ENCODE measurements around the gene TNFRSF13B.
"Not testable (repeated sequence)": the region's sequence is repeated elsewhere in the genome, so short reads cannot be mapped to it uniquely, and the experiment has no call there.

TNFRSF13B gene

GRCh38 chr17:16987066-16987829, 15.3 kb upstream of the TNFRSF13B start:
- no peak for DNase-seq (ENCODE audit: low read depth in 2 of 2, low spot score in 1 of 2)

DNA sequence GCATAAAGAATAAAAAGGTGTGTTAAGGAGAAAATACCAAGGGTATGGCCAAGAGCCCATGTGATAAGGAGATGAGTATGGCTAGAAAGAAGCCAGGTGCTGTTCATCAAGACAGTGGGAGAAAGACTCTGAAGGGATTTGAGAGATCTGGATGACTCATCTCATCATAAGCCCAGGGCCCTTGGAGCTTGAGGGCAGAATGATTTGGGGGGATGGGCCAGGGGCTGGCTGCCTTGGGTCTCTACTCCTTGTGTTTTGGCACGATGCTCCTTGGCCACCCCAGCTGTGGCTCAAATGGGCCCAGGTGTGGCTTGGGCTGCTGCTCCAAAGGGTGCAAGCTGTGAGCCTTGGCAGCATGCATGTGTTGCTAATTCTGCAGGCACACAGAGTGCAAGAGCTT, 14.5 kb upstream of the TNFRSF13B start:
- no peak for DNase-seq (ENCODE audit: low read depth in 2 of 2, low spot score in 1 of 2)

DNA sequence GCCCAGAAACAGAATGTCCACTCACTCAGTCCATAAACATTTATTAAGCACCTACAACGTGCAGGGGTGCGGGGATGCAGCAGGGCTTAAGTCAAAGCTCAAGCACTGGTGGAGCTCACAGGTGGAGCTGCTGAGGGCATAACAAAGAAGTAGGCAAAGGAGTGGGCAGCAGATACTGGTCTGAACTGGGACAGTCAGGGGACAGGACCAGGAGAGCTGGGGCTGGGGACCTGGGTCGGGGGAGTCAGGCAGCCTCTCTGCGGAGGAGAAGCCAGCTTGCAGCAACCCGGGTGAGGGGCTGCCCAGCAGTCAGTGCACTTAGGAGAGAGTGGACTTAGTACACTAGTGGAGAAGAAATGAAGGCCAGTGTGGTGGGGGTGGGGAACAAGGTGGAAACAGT, 10.0 kb upstream of the TNFRSF13B start:
- no peak for DNase-seq (ENCODE audit: low read depth in 2 of 2, low spot score in 1 of 2)

DNA sequence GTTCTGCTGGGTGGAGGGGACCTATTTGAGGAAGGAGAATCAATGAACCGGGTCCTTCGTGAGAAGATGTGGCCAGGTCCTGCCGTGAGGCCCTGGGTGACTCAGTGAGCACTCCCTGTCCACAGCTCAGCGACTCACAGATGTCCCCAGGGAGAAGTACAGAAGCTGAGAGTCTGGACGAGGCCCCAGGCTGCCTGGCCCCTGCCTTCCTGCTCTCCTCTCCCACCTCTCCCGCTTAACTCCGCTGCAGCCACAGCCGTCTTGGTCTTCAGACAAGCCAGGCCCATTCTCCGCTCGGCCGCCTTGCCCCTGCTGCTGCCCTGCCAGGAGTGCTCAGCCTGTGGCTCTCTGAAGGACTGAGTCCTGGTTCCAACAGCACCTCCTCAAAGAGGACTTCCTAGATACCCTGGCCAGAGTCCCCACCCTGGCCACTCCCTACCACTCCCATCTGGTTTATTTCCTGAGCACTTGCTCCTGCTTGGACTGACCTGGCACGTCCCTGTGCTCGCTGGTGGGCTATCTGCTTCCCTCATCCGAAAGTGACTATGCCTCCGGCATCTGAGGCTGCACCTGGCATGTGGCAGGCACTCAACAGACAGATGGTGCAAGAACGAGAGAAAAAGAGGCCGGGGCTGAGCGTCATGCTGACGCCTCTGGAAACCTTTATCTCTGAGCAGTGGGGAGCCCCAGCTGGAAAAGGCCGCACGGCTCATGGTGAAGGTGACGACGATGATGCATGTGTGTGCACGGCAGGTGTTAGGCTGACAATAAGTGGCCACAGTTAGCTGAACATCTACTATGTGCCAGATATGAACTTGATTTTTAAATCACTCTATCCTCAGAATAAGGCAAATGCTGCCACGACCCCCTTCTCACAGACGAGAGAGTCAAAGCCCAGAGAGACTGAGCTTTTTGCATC, 9.2 kb upstream of the TNFRSF13B start:
- no peak for DNase-seq (ENCODE audit: low read depth in 2 of 2, low spot score in 1 of 2)

- DNase-seq (ENCODE audit: low read depth in 2 of 2, low spot score in 1 of 2) = no peak
Measured at GRCh38 chr17:16980061-16980460, 8.1 kb upstream of the TNFRSF13B start.

GRCh38 chr17:16979237-16979823, 7.4 kb upstream of the TNFRSF13B start:
- not testable (repeated sequence) for DNase-seq (ENCODE audit: low read depth in 2 of 2, low spot score in 1 of 2)

DNA sequence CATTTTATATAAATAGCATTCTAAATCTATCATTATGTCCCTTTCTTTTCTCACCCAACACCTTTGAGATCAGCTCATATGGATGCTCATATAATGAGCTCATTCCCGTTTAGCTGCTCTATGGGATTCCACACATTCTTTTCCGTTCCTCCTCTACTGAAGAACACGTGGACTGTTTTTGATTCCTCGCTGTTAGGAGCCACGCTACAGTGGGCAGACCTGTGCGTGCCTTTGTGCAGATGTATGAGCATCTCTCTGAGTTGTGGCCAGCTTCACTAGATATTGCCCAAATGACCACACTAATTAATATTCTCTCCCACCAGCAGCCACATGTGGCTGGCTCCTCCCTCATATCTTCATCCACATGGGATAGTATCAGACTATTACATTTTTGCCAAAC, 6.0 kb upstream of the TNFRSF13B start:
- no peak for DNase-seq (ENCODE audit: low read depth in 2 of 2, low spot score in 1 of 2)

GRCh38 chr17:16976725-16977550, 5.0 kb upstream of the TNFRSF13B start:
- no peak for DNase-seq (ENCODE audit: low read depth in 2 of 2, low spot score in 1 of 2)

GRCh38 chr17:16975744-16976625, 4.1 kb upstream of the TNFRSF13B start:
- DNase-seq (ENCODE audit: low read depth in 2 of 2, low spot score in 1 of 2) = no peak

- no peak for DNase-seq (ENCODE audit: low read depth in 2 of 2, low spot score in 1 of 2)
Measured at GRCh38 chr17:16975277-16975651, 3.3 kb upstream of the TNFRSF13B start.

DNA sequence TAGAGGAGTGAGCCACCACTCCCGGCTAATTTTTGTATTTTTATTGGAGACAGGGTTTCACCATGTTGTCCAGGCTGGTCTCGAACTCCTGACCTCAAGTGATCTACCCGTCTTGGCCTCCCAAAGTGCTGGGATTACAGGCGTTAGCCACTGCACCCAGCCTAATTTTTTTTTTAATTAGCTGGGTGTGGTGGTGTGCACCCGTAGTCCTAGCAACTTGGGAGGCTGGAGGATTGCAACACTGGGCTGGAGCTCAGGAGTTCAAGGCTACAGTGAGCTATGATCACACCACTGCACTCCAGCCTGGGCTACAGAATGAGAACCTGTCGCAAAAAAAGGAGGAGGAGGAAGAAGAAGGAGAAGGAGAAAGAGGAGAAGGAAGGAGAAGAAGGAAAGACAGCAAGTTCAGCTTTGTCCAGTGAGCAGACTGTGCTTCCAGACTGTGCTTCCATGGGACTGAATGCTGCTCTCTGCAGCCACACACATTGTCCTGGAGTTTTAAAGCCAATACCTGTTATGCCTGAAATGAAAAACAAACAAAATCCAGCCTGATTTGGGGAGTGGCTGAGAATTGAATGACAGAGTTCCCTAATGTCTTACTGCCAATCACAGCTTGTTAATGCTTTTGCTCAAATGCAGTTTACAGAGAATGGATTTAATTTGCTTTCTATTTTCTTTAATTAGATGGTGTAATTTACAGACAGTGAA, 2.8 kb upstream of the TNFRSF13B start:
- no peak for DNase-seq (ENCODE audit: low read depth in 2 of 2, low spot score in 1 of 2)

DNA sequence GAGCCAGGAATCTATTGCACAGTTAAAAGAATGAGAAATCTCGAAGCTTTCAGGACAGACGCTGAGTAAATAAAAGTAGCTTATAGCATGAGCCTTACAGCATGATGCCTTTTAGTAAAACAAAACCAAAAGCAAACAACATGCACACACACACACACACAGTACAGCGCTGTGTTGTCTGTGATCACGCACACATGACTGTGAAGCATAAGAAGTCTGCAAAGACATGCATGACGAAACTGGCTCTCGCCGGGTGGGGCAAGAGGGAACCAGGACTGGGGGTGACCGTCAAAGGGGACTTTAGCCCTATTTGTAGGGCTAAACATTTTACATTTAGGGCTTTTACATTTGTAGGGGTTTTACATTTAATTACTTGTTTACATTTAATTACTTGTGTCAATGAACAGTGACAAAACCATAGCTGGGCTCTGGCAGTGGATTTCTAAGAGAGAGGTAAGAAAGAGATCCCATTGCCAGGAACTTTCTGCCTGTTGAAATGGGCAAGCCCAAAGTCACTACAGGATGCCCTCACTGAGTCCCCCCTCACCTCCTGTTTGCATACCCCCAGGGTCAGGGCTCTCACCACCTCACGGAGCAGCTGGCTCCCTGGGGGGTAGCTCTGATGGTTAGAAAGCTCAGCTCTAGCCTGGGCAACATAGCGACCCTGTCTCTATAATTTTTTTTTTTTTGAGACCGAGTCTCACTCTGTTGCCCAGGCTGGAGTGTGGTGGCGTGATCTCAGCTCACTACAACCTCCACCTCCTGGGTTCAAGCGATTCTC, 2.0 kb upstream of the TNFRSF13B start:
- DNase-seq (ENCODE audit: low read depth in 2 of 2, low spot score in 1 of 2) = no peak

DNA sequence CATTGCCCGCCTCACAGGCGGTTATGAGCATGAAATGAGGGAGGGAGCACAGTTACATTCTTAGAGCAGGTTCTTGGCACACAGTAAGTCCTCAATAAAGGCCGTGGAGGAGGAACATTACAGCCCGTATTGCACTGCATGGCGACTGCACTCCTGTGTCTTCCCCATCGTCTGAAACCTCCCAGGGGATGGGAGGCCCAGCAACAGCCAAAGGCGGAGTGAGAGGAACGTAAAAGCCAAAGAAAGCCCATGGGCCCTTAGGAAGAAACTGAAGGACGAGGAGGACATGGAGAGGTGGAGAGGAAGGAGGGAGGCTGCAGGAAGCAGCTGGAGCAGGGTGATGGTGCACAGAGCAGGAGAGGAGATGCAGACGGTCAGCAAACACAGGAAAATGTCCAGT, 1.1 kb upstream of the TNFRSF13B start:
- not testable (repeated sequence) for DNase-seq (ENCODE audit: low read depth in 2 of 2, low spot score in 1 of 2)

- no peak for DNase-seq (ENCODE audit: low read depth in 2 of 2, low spot score in 1 of 2)
Measured at GRCh38 chr17:16972346-16972745, 428 bp upstream of the TNFRSF13B start.

- no peak for DNase-seq (ENCODE audit: low read depth in 2 of 2, low spot score in 1 of 2)
Measured at GRCh38 chr17:16969931-16970906, 1.7 kb downstream of the TNFRSF13B start.

DNA sequence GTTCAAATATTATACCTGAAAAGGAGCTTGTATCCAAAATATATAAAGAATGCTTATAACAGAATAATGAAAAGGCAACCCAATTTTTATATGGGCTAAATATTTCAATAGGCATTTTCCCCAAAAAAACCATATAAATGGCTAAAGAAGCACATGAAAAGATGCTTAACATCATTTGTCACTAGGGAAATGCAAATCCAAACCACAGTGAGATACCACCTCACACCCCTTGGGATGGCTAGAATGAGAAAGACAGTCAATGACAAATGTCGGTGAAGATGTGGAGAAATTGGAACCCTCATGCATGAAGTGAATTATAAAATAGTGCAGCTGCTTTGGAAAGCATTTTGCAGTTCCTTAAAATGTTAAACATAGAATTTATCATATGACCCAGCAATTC, 3.1 kb downstream of the TNFRSF13B start:
- DNase-seq (ENCODE audit: low read depth in 2 of 2, low spot score in 1 of 2) = no peak

- DNase-seq (ENCODE audit: low read depth in 2 of 2, low spot score in 1 of 2) = no peak
Measured at GRCh38 chr17:16962804-16963203, 9.1 kb downstream of the TNFRSF13B start.

- no peak for DNase-seq (ENCODE audit: low read depth in 2 of 2, low spot score in 1 of 2)
Measured at GRCh38 chr17:16961792-16962191, 10.1 kb downstream of the TNFRSF13B start.
